K562 (cell line): Measurements from ENCODE around the gene UBE2N. TPM values are rescaled to one million over a fixed set of nuclear protein-coding genes. Genes with fewer than 3 reads are reported as not detected.
A peak's percentile ranks its signal among the peaks of the same experiment; 100 is the strongest.

Source experiments
- ATAC-seq: fragments of 200-7000 bp; cut with Tn5 transposase; 3 replicates; pipeline ENCODE4 v1.9.1; 2020; ENCODE audit warnings: moderate library complexity
- BruUV-seq: library from RNA; stranded (reverse); fragments of 400-500 nt; replicated peaks from 2 replicates; lab custom pipeline; 2021; lab: Mats Ljungman, UMichigan
- CTCF ChIA-PET: fragments of 300-600 bp; formaldehyde crosslinking; extraction: SDS; loops from one replicate; lab custom pipeline; 2021; ENCODE audit warnings: low intra/inter-chr PET ratio; lab: Yijun Ruan, JAX
- POLR2A ChIA-PET: fragments of 300-600, 350-650 bp; sonication (Branson Sonifier 250); formaldehyde crosslinking; extraction: SDS; loops from one replicate; lab custom pipeline; 2021; ENCODE audit warnings: antibody characterized with exemption, inconsistent platforms; lab: Yijun Ruan, JAX
- DNase-seq, 4 experiments: peaks; one replicate each; pipeline versions ENCODE4 v3.0.0 to v3.0.0-alpha.2; 2011 to 2018; ENCODE audit warnings: low spot score in 3 of 4, mixed read lengths in 3 of 4; ENCODE audit errors: extremely low read depth in 1 of 4
- FAIRE-seq: peaks from 2 replicates; lab custom pipeline; 2011; peaks lifted over from hg19 to GRCh38; lab: Jason Lieb, UNC
- H2AFZ ChIP-seq: 2 replicates; pipeline ENCODE4 v1.6.0; 2011; ENCODE audit warnings: low read depth, low read length, control low read depth, inconsistent platforms
- H3K27ac ChIP-seq: fragments of 200-600 bp; 3 replicates; pipeline ENCODE4 v1.8.0; 2011; ENCODE audit warnings: low read depth, mild to moderate bottlenecking, control low read depth, inconsistent platforms, low read length, moderate library complexity, mixed read lengths; ENCODE audit errors: extremely low read depth
- H3K27me3 ChIP-seq, 2 experiments: fragments of 300-600 bp in 1 of 2; 2 replicates in 1 of 2; 3 replicates in 1 of 2; pipeline versions ENCODE4 v1.6.0 to v1.8.0; 2011; ENCODE audit warnings: inconsistent platforms in 2 of 2, low read length in 2 of 2, mild to moderate bottlenecking in 1 of 2, mixed read lengths in 1 of 2, moderate library complexity in 1 of 2; ENCODE audit not compliant: control insufficient read depth in 2 of 2, insufficient read depth in 2 of 2
- H3K36me3 ChIP-seq: fragments of 300-600 bp; 3 replicates; pipeline ENCODE4 v1.8.0; 2011; ENCODE audit warnings: mild to moderate bottlenecking, low read length, inconsistent platforms; ENCODE audit not compliant: control insufficient read depth, insufficient read depth
- H3K4me1 ChIP-seq, 2 experiments: fragments of 200-600 bp in 1 of 2; replicated peaks in 1 of 2; 2 replicates in 1 of 2; 3 replicates in 1 of 2; pipeline versions ENCODE4 v1.5.1 to v1.8.0; 2011; ENCODE audit warnings: inconsistent platforms in 2 of 2, low read length in 2 of 2, mild to moderate bottlenecking in 1 of 2, mixed read lengths in 1 of 2, moderate library complexity in 1 of 2; ENCODE audit not compliant: control insufficient read depth in 2 of 2, insufficient read depth in 2 of 2
- H3K4me2 ChIP-seq: 2 replicates; pipeline ENCODE4 v1.6.1; 2011; ENCODE audit warnings: low read length, control low read depth, inconsistent platforms, mixed read lengths; ENCODE audit not compliant: insufficient read depth
- H3K4me3 ChIP-seq: fragments of 200-600 bp; sonication (generic), shearing (Covaris generic); 2 replicates; pipeline ENCODE4 v1.5.1; 2016; ENCODE audit warnings: control low read depth, inconsistent platforms
- H3K79me2 ChIP-seq: fragments of 200-600 bp; 3 replicates; pipeline ENCODE4 v1.8.0; 2011; ENCODE audit warnings: low read length, inconsistent platforms; ENCODE audit not compliant: control insufficient read depth, insufficient read depth
- H3K9ac ChIP-seq, 2 experiments: 2 replicates each; pipeline versions ENCODE4 v1.6.0 to v1.6.1; 2011; ENCODE audit warnings: low read depth in 2 of 2, low read length in 2 of 2, control low read depth in 1 of 2, inconsistent platforms in 1 of 2, mild to moderate bottlenecking in 1 of 2, mixed read lengths in 1 of 2; ENCODE audit not compliant: insufficient read depth in 1 of 2
- H3K9me1 ChIP-seq: one replicate; pipeline ENCODE4 v1.6.0; 2011; ENCODE audit warnings: inconsistent platforms, mild to moderate bottlenecking, low read length, moderate library complexity; ENCODE audit not compliant: control insufficient read depth, insufficient read depth
- H3K9me3 ChIP-seq: replicated peaks from 2 replicates; pipeline ENCODE4 v1.5.1; 2011; ENCODE audit warnings: low read depth, low read length, inconsistent platforms; ENCODE audit not compliant: control insufficient read depth, insufficient read depth
- H4K20me1 ChIP-seq: replicated peaks from 2 replicates; pipeline ENCODE4 v1.6.1; 2011; ENCODE audit warnings: low read length, inconsistent platforms, mixed read lengths; ENCODE audit not compliant: control insufficient read depth, insufficient read depth
- ARID1B ChIP-seq: fragments of 450-650 bp; IDR thresholded peaks from 2 replicates; pipeline ENCODE4 v1.6.1; 2016; ENCODE audit warnings: antibody characterized with exemption, mild to moderate bottlenecking, inconsistent platforms
- BRF1 ChIP-seq: IDR thresholded peaks from 3 replicates; pipeline ENCODE4 v1.6.1; 2011; ENCODE audit warnings: borderline replicate concordance, mild to moderate bottlenecking; ENCODE audit not compliant: insufficient read length; ENCODE audit errors: extremely low read depth
- DNMT1 ChIP-seq: fragments of 450-650 bp; IDR thresholded peaks from 2 replicates; pipeline ENCODE4 v1.6.1; 2016; ENCODE audit warnings: antibody characterized with exemption, mild to moderate bottlenecking
- EGR1 ChIP-seq: fragments of 450-650 bp; conservative IDR thresholded peaks from 2 replicates; pipeline ENCODE4 v1.6.1; 2017; ENCODE audit warnings: mild to moderate bottlenecking
- HMBOX1 ChIP-seq: sonication (generic); IDR thresholded peaks from 2 replicates; pipeline ENCODE4 v1.6.1; 2016
- KDM5B ChIP-seq: fragments of 200-600 bp; sonication (generic); IDR thresholded peaks from 2 replicates; pipeline ENCODE4 v1.6.1; 2012; ENCODE audit warnings: low read depth, mild to moderate bottlenecking, moderate library complexity, low read length, control low read depth, inconsistent platforms; ENCODE audit not compliant: insufficient replicate concordance
- MAFF ChIP-seq: IDR thresholded peaks from 2 replicates; pipeline ENCODE4 v1.6.1; 2012; ENCODE audit warnings: low read length, improper control_type of control experiment
- MAX ChIP-seq: sonication (generic); formaldehyde crosslinking; IDR thresholded peaks from 2 replicates; pipeline ENCODE4 v1.9.0; 2022; ENCODE audit warnings: mild to moderate bottlenecking, missing genetic modification reagents
- NR4A1 ChIP-seq, 2 experiments: fragments of 250-450 bp in 1 of 2; fragments of 450-650 bp in 1 of 2; sonication (Bioruptor Pico) in 1 of 2; IDR thresholded peaks; 2 replicates each; pipeline versions ENCODE4 v1.4.0 to v1.6.1; 2016 to 2020; ENCODE audit warnings: mild to moderate bottlenecking in 2 of 2, missing compliant biosample characterization in 1 of 2, missing genetic modification characterization in 1 of 2, moderate library complexity in 1 of 2
- POLR2B ChIP-seq: fragments of 450-650 bp; IDR thresholded peaks from 2 replicates; pipeline ENCODE4 v1.6.1; 2018; ENCODE audit warnings: low read depth; ENCODE audit not compliant: partially characterized antibody
- XRCC5 ChIP-seq: fragments of 200-400 bp; formaldehyde crosslinking; IDR thresholded peaks from 2 replicates; pipeline ENCODE4 v1.6.1; 2017; ENCODE audit warnings: low read depth, mild to moderate bottlenecking, low read length
- ZBTB17 ChIP-seq: fragments of 450-650 bp; formaldehyde crosslinking; IDR thresholded peaks from 2 replicates; pipeline ENCODE4 v1.4.0; 2020; ENCODE audit warnings: mild to moderate bottlenecking
- ZBTB33 ChIP-seq: sonication (generic); formaldehyde crosslinking; IDR thresholded peaks from 2 replicates; pipeline ENCODE4 v1.8.1; 2023; ENCODE audit warnings: mild to moderate bottlenecking, missing genetic modification reagents
- ZNF655 ChIP-seq: fragments of 250-450 bp; sonication (Bioruptor Pico); IDR thresholded peaks from 2 replicates; pipeline ENCODE4 v1.5.0; 2021
- WGBS: fragments of 100-300 bp; shearing (Covaris generic); methylation state at CpG from one replicate; pipeline ENCODE4 v1.1.6; 2016; ENCODE audit warnings: low coverage, mixed read lengths; ENCODE audit not compliant: insufficient coverage; ENCODE audit errors: missing lambda C conversion rate; 5-methylcytosine and 5-hydroxymethylcytosine counted together
- in situ Hi-C: fragments of 300-500 bp; cut with MboI; formaldehyde crosslinking; loops from 4 replicates; pipeline ENCODE4 v1.15.0; 2018; ENCODE audit warnings: inconsistent platforms, mixed read lengths
- intact Hi-C: fragments of 100-400 bp; cut with micrococcal nuclease; formaldehyde crosslinking; loops from 2 replicates; pipeline ENCODE4 v1.14.2; 2022
- polyA plus RNA-seq, 8 experiments: library from polyadenylated mRNA; depleted of rRNA in 4 of 8; stranded (reverse) in 5 of 8; unstranded in 3 of 8; fragments of >200 nt; fragmentation: Nextera tagmentation in 2 of 8; fragmentation: Illumina TruSeq in 1 of 8; extraction: Ambion mirVana in 2 of 8; extraction: Trizol in 1 of 8; gene quantifications; 2 replicates each; pipeline versions ENCODE4 v1.2.1 to v1.2.3, GENCODE V29; 2011 to 2014; ENCODE audit warnings: inconsistent platforms in 1 of 8, missing spikeins in 1 of 8
- total RNA-seq, 7 experiments: library from RNA; depleted of rRNA in 6 of 7; stranded (reverse); fragments of >200 nt in 6 of 7; fragmentation: Illumina TruSeq in 2 of 7; extraction: Trizol in 2 of 7; gene quantifications; 2 replicates each; pipeline versions ENCODE4 v1.2.1 to v1.2.3, GENCODE V29; 2011 to 2021; ENCODE audit warnings: low replicate concordance in 1 of 7

Gene UBE2N
- total and polyA plus RNA-seq, 9 of the 15 experiments (the other 6 are each of a cell fraction or from before 2014, with no cell fraction given), result 189 to 826 (median 260) TPM

GRCh38 chr12:93442411-93443340, 929 bp upstream of the UBE2N start (continued):
- TF ChIP-seq NR4A1 (CRISPR knock-in tag; IDR thresholded peaks at IDR 0.05), result no peak
- TF ChIP-seq NR4A1 (tag; IDR thresholded peaks at IDR 0.05), result 0 out of 2 replicates have a peak, but pooled peaks have one; percentile 10
- peak; percentile 34 for TF ChIP-seq KDM5B
- peak; percentile 72 for TF ChIP-seq HMBOX1
- peak; percentile 5 for TF ChIP-seq POLR2B

DNA sequence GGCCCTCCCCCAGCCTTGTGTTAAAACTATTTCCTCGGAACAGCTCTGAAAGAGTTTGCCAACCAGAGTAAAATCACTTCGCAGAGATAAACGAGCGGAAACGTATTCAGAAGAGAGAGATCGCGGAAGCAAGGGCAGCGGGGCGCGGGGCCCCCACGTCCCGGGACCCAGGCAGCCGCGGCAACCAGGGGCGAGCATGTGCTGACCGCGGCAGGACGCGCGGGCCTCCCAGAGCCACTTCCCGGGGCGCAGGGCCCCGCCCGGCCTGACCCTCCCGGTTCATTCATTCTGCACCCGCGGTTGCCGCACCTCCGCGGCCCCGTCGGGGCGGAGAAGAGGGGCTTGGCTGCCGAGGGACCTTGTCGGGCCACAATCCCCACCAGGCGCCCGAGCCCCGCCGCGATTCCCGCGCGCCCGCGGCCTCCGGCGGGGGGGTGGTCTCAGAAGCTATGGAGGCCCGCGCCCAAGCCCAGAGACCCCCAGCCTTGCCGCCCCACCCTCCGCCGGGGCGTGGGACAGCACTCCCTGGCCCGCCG, 598 bp downstream of the UBE2N start:
- Histone ChIP-seq H3K79me2 (peaks cover 69% of the 10 kb centered on the region), H3K27ac (peak overlapping the region; percentile 93), H2AFZ (no peak overlapping the region), H4K20me1 (peaks cover 31% of the 10 kb centered on the region), H3K4me1 (peaks cover 20 to 36% of the 10 kb centered on the region in 2 experiments), H3K4me2 (peak overlapping the region; percentile 89), H3K9me1 (peaks cover 7% of the 10 kb centered on the region), H3K9me3 (no peaks in the 10 kb centered on the region), H3K27me3 (no peaks in the 10 kb centered on the region), H3K36me3 (peaks cover 19% of the 10 kb centered on the region; the same call in 1 of the 3 replicates), H3K4me3 (peak overlapping the region; percentile 89), H3K9ac (peak overlapping the region; percentile 94 to 99)
- intact Hi-C loops, result no loop called here
- DNase-seq, result peak in 2 of 4 experiments; percentile 48 to 52
- in situ Hi-C loops, result no loop called here
- WGBS, result 0% methylated on average over 38 of the region's 55 CpGs
- ChIA-PET POLR2A (interaction anchor here (1.2 to 1.7 kb wide), 4 partner anchors 10 to 36 kb away, joined by 3 to 5 read pairs (median 4); no protein-coding TSS in a partner anchor), CTCF (no interaction called here)
- ATAC-seq, result peak; percentile 50
- FAIRE-seq, result no peak
- BruUV-seq, result no TSS peak
- TF ChIP-seq EGR1 (no peak), MAX (CRISPR knock-in tag) (peak; percentile 58), XRCC5 (no peak), MAFF (no peak), ARID1B (no peak), BRF1 (no peak), ZBTB17 (CRISPR knock-in tag) (no peak), ZNF655 (CRISPR knock-in tag) (no peak), ZBTB33 (CRISPR knock-in tag) (no peak), DNMT1 (no peak)
